HEK293 (cell line): ENCODE measurements around the gene STARD9.

ENCODE experiments used
- CTCF ChIA-PET: fragments of 350-600 bp; formaldehyde crosslinking; extraction: SDS; loops from one replicate; lab custom pipeline; 2021; ENCODE audit warnings: antibody characterized with exemption; lab: Yijun Ruan, JAX
- POLR2A ChIA-PET: fragments of 300-600 bp; formaldehyde crosslinking; extraction: SDS; loops from one replicate; lab custom pipeline; 2020; ENCODE audit warnings: antibody characterized with exemption, inconsistent platforms; lab: Yijun Ruan, JAX
- H3K27ac ChIP-seq: fragments of 200-500 bp; sonication (Bioruptor generic); 2 replicates; pipeline ENCODE4 v1.5.1; 2014; ENCODE audit warnings: low read depth, low read length, control low read depth, inconsistent platforms; ENCODE audit errors: extremely low read depth
- H3K36me3 ChIP-seq, 2 experiments: fragments of 200-500 bp in 1 of 2; sonication (Bioruptor generic) in 1 of 2; 1 replicate in 1 of 2; 2 replicates in 1 of 2; pipeline ENCODE4 v1.5.1; 2014 to 2017; ENCODE audit warnings: inconsistent platforms in 2 of 2, low read length in 2 of 2; ENCODE audit not compliant: control insufficient read depth in 2 of 2, insufficient read depth in 1 of 2
- H3K4me1 ChIP-seq: fragments of 200-500 bp; sonication (Bioruptor generic); 2 replicates; pipeline ENCODE4 v1.5.1; 2014; ENCODE audit warnings: mild to moderate bottlenecking, low read length, inconsistent platforms; ENCODE audit not compliant: control insufficient read depth, insufficient read depth
- H3K4me3 ChIP-seq: 2 replicates; pipeline ENCODE4 v1.5.1; 2011; ENCODE audit warnings: low read depth, mild to moderate bottlenecking, control low read depth, low read length, moderate library complexity
- H3K9me3 ChIP-seq: fragments of 200-500 bp; sonication (Bioruptor generic); 2 replicates; pipeline ENCODE4 v1.5.1; 2014; ENCODE audit warnings: low read depth, low read length, inconsistent platforms; ENCODE audit not compliant: control insufficient read depth, insufficient read depth
- ATF2 ChIP-seq: fragments of 450-650 bp; formaldehyde crosslinking; IDR thresholded peaks from 2 replicates; pipeline ENCODE4 v1.5.1; 2016; ENCODE audit warnings: missing biosample characterization, missing genetic modification characterization, low read depth
- GLI2 ChIP-seq: fragments of 450-650 bp; formaldehyde crosslinking; IDR thresholded peaks from 2 replicates; pipeline ENCODE4; 2017; ENCODE audit warnings: missing biosample characterization, missing genetic modification characterization, low read depth, borderline replicate concordance
- MEIS1 ChIP-seq: sonication (generic); formaldehyde crosslinking; IDR thresholded peaks from 2 replicates; pipeline ENCODE4 v1.8.1; 2022; ENCODE audit warnings: missing genetic modification reagents, mild to moderate bottlenecking, borderline replicate concordance
- REST ChIP-seq: fragments of 450-650 bp; formaldehyde crosslinking; IDR thresholded peaks from 2 replicates; pipeline ENCODE4 v1.5.1; 2016; ENCODE audit warnings: missing biosample characterization, missing genetic modification characterization
- SCRT1 ChIP-seq: fragments of 450-650 bp; formaldehyde crosslinking; IDR thresholded peaks from 2 replicates; pipeline ENCODE4 v1.5.1; 2016; ENCODE audit warnings: missing biosample characterization, missing genetic modification characterization, borderline replicate concordance
- YY2 ChIP-seq: fragments of 450-650 bp; formaldehyde crosslinking; IDR thresholded peaks from 2 replicates; pipeline ENCODE4 v1.5.1; 2016; ENCODE audit warnings: missing biosample characterization, missing genetic modification characterization
- ZBTB20 ChIP-seq: fragments of 450-650 bp; formaldehyde crosslinking; IDR thresholded peaks from 2 replicates; pipeline ENCODE4 v1.5.1; 2016; ENCODE audit warnings: missing biosample characterization, missing genetic modification characterization
- ZEB2 ChIP-seq: fragments of 450-650 bp; formaldehyde crosslinking; IDR thresholded peaks from 2 replicates; pipeline ENCODE4 v1.5.1; 2016; ENCODE audit warnings: missing biosample characterization, missing genetic modification characterization
- ZNF133 ChIP-seq: fragments of 450-650 bp; formaldehyde crosslinking; IDR thresholded peaks from 2 replicates; pipeline ENCODE4 v1.5.1; 2016; ENCODE audit warnings: missing biosample characterization, missing genetic modification characterization
- ZNF155 ChIP-seq: fragments of 450-650 bp; formaldehyde crosslinking; IDR thresholded peaks from 2 replicates; pipeline ENCODE4 v1.5.1; 2016; ENCODE audit warnings: missing biosample characterization, missing genetic modification characterization
- ZNF174 ChIP-seq: fragments of 450-650 bp; formaldehyde crosslinking; IDR thresholded peaks from 2 replicates; pipeline ENCODE4 v1.5.0; 2017; ENCODE audit warnings: missing biosample characterization, mild to moderate bottlenecking, missing genetic modification characterization
- ZNF214 ChIP-seq: fragments of 450-650 bp; formaldehyde crosslinking; IDR thresholded peaks from 2 replicates; pipeline ENCODE4 v1.5.1; 2017; ENCODE audit warnings: missing biosample characterization, mild to moderate bottlenecking, missing genetic modification characterization, borderline replicate concordance
- ZNF280D ChIP-seq: fragments of 450-650 bp; formaldehyde crosslinking; IDR thresholded peaks from 2 replicates; pipeline ENCODE4 v1.5.1; 2016; ENCODE audit warnings: missing biosample characterization, missing genetic modification characterization
- ZNF404 ChIP-seq: fragments of 450-650 bp; formaldehyde crosslinking; IDR thresholded peaks from 2 replicates; pipeline ENCODE4 v1.5.1; 2017; ENCODE audit warnings: missing biosample characterization, missing genetic modification characterization
- ZNF514 ChIP-seq: fragments of 450-650 bp; formaldehyde crosslinking; IDR thresholded peaks from 2 replicates; pipeline ENCODE4 v1.5.1; 2016; ENCODE audit warnings: missing biosample characterization, missing genetic modification characterization
- ZNF658 ChIP-seq: fragments of 450-650 bp; formaldehyde crosslinking; IDR thresholded peaks from 2 replicates; pipeline ENCODE4; 2016; ENCODE audit warnings: missing biosample characterization, missing genetic modification characterization
- ZNF660 ChIP-seq: fragments of 450-650 bp; IDR thresholded peaks from 2 replicates; pipeline ENCODE4 v1.5.1; 2018; ENCODE audit warnings: missing biosample characterization, mild to moderate bottlenecking, missing genetic modification characterization
- ZSCAN16 ChIP-seq: fragments of 450-650 bp; formaldehyde crosslinking; IDR thresholded peaks from 2 replicates; pipeline ENCODE4 v1.5.1; 2016; ENCODE audit warnings: missing biosample characterization, missing genetic modification characterization
- TF ChIP-seq, protein P1 (sequence below): fragments of 450-650 bp; formaldehyde crosslinking; IDR thresholded peaks from 2 replicates; pipeline ENCODE4 v1.5.1; 2016; ENCODE audit warnings: missing biosample characterization, missing genetic modification characterization, low read depth
- TF ChIP-seq, protein P2 (sequence below): fragments of 450-650 bp; formaldehyde crosslinking; IDR thresholded peaks from 2 replicates; pipeline ENCODE4 v1.5.1; 2016; ENCODE audit warnings: missing biosample characterization, missing genetic modification characterization

The STARD9 gene

GRCh38 chr15:42674472-42674871 is 99.1 kb downstream of the STARD9 start (continued):
- TF ChIP-seq ZNF280D (no peak), ZBTB20 (tag by site-specific recombination) (no peak), GLI2 (tag by site-specific recombination) (no peak), ZEB2 (tag by site-specific recombination) (no peak), ZNF214 (tag by site-specific recombination) (no peak)
- TF ChIP-seq, protein P1, sequence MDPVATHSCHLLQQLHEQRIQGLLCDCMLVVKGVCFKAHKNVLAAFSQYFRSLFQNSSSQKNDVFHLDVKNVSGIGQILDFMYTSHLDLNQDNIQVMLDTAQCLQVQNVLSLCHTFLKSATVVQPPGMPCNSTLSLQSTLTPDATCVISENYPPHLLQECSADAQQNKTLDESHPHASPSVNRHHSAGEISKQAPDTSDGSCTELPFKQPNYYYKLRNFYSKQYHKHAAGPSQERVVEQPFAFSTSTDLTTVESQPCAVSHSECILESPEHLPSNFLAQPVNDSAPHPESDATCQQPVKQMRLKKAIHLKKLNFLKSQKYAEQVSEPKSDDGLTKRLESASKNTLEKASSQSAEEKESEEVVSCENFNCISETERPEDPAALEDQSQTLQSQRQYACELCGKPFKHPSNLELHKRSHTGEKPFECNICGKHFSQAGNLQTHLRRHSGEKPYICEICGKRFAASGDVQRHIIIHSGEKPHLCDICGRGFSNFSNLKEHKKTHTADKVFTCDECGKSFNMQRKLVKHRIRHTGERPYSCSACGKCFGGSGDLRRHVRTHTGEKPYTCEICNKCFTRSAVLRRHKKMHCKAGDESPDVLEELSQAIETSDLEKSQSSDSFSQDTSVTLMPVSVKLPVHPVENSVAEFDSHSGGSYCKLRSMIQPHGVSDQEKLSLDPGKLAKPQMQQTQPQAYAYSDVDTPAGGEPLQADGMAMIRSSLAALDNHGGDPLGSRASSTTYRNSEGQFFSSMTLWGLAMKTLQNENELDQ (tag by site-specific recombination): no peak
- TF ChIP-seq, all 188 proteins: peak for 0

- ChIA-PET CTCF (no interaction called here), POLR2A (no interaction called here)
- Histone ChIP-seq H3K9me3 (no peaks in the 10 kb centered on the region), H3K36me3 (peaks cover 0 to 43% of the 10 kb centered on the region in 2 experiments; a peak in 1 of 3 replicates), H3K4me3 (no peak overlapping the region), H3K27ac (no peak overlapping the region), H3K4me1 (no peaks in the 10 kb centered on the region)
- TF ChIP-seq ZNF133 (tag by site-specific recombination) (no peak), MEIS1 (CRISPR knock-in tag) (no peak), ATF2 (tag by site-specific recombination) (no peak), ZSCAN16 (tag by site-specific recombination) (no peak), YY2 (tag by site-specific recombination) (no peak), ZNF514 (tag by site-specific recombination) (no peak)
- TF ChIP-seq, protein P2, sequence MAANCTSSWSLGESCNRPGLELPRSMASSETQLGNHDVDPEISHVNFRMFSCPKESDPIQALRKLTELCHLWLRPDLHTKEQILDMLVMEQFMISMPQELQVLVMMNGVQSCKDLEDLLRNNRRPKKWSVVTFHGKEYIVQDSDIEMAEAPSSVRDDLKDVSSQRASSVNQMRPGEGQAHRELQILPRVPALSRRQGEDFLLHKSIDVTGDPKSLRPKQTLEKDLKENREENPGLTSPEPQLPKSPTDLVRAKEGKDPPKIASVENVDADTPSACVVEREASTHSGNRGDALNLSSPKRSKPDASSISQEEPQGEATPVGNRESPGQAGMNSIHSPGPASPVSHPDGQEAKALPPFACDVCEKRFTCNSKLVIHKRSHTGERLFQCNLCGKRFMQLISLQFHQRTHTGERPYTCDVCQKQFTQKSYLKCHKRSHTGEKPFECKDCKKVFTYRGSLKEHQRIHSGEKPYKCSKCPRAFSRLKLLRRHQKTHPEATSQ (tag by site-specific recombination): no peak
- TF ChIP-seq, all 188 proteins: peak for 0
Observed at GRCh38 chr15:42675021-42675420, 99.6 kb downstream of the STARD9 start.

DNA sequence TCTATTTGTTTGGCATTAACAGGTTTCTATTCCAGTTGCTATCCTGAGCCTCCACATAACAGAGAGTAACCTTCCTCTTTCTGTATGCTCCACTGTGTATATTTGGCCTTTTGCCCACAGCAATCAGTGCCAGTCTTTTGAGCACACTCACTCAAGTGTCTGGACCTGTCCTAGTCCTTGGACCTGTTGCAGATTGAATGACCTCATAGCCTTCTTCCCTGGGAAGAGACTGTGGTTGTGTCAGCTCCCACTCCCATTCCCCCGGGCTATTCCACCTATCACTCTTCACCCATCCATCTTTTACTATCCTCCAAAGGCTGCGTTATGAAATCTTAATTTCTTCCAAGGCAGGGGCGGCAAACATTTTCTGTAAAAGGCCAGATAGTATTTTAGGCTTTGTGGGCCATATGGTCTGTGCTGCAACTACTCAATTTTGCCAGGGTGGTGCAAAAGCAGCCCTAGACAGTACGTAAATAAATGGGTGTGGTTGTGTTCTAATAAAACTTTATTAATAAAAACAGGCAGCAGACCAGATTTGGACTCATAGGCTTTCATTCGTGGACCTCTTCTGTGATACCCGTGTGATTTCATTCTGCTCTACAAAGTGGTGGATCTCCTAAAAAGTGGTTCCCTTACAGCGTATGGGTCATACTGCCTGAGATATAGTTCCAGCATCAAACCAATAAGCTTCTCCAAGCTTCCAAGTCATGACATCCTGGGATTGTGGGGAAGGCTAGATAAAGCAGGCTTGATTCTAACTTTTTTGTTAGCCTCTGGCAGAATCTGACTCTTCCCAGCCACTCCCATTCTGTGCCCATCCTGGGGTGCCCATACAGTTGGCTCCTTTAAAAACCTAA is 104.1 kb downstream of the STARD9 start:
- H3K36me3 ChIP-seq: peaks cover 0 to 69% of the 10 kb centered on the region in 2 experiments; a peak in 1 of 3 replicates
- no peak overlapping the region for H3K27ac ChIP-seq
- no peaks in the 10 kb centered on the region for H3K9me3 ChIP-seq
- POLR2A ChIA-PET: no interaction called here
- CTCF ChIA-PET: interaction anchor here (0.6 to 0.7 kb wide), 2 partner anchors 24 to 427 kb away, joined by 3 read pairs; no protein-coding TSS in a partner anchor
- no peak overlapping the region for H3K4me3 ChIP-seq
- H3K4me1 ChIP-seq: no peaks in the 10 kb centered on the region
- TF ChIP-seq SCRT1 (tag by site-specific recombination) (peak; percentile 88), ZNF155 (tag by site-specific recombination) (no peak), ZNF658 (tag by site-specific recombination) (no peak), ZNF404 (tag by site-specific recombination) (no peak), ZNF174 (no peak), REST (tag by site-specific recombination) (no peak), ZNF660 (tag by site-specific recombination) (no peak)
